K562 (cell line): ENCODE data around the gene TAAR9. TPM values are rescaled to one million over a fixed set of nuclear protein-coding genes. Genes with fewer than 3 reads are reported as not detected.

Source experiments
- CREB1 ChIP-seq, 2 experiments: sonication (generic) in 1 of 2; formaldehyde crosslinking in 1 of 2; IDR thresholded peaks; 2 replicates each; pipeline versions ENCODE4 v1.6.1 to v1.8.0; 2012 to 2022; ENCODE audit warnings: inconsistent platforms in 1 of 2, mild to moderate bottlenecking in 1 of 2, missing genetic modification reagents in 1 of 2, moderate library complexity in 1 of 2
- FIP1L1 ChIP-seq: fragments of 200-400 bp; formaldehyde crosslinking; IDR thresholded peaks from 2 replicates; pipeline ENCODE4 v1.6.1; 2018; ENCODE audit warnings: mild to moderate bottlenecking, low read depth, low read length; ENCODE audit not compliant: poor library complexity, severe bottlenecking
- IFI16 ChIP-seq: fragments of 250-450 bp; sonication (Bioruptor Pico); IDR thresholded peaks from 2 replicates; pipeline ENCODE4 v2.1.2; 2022; ENCODE audit warnings: mild to moderate bottlenecking, inconsistent platforms
- NR4A1 ChIP-seq, 2 experiments: fragments of 250-450 bp in 1 of 2; fragments of 450-650 bp in 1 of 2; sonication (Bioruptor Pico) in 1 of 2; IDR thresholded peaks; 2 replicates each; pipeline versions ENCODE4 v1.4.0 to v1.6.1; 2016 to 2020; ENCODE audit warnings: mild to moderate bottlenecking in 2 of 2, missing compliant biosample characterization in 1 of 2, missing genetic modification characterization in 1 of 2, moderate library complexity in 1 of 2
- SIN3A ChIP-seq, 2 experiments: fragments of 150-350 bp in 1 of 2; IDR thresholded peaks; 2 replicates each; pipeline ENCODE4 v1.6.1; 2011 to 2016; ENCODE audit warnings: borderline replicate concordance in 2 of 2, low read depth in 2 of 2, low read length in 2 of 2, mild to moderate bottlenecking in 2 of 2, moderate library complexity in 2 of 2; ENCODE audit not compliant: control insufficient read depth in 1 of 2
- SREBF2 ChIP-seq: sonication (generic); formaldehyde crosslinking; IDR thresholded peaks from 2 replicates; pipeline ENCODE4 v1.4.0; 2020; ENCODE audit warnings: mild to moderate bottlenecking, missing genetic modification reagents
- ZFP1 ChIP-seq: fragments of 450-650 bp; formaldehyde crosslinking; IDR thresholded peaks from 2 replicates; pipeline ENCODE4 v1.4.0; 2020; ENCODE audit warnings: mild to moderate bottlenecking, mixed read lengths
- ZNF507 ChIP-seq: conservative IDR thresholded peaks from 2 replicates; pipeline ENCODE4 v1.6.1; 2017; ENCODE audit warnings: missing genetic modification characterization, missing compliant biosample characterization
- ZNF586 ChIP-seq: fragments of 450-650 bp; formaldehyde crosslinking; conservative IDR thresholded peaks from 2 replicates; pipeline ENCODE4 v1.4.0; 2020; ENCODE audit warnings: mild to moderate bottlenecking, moderate library complexity
- ZNF75A ChIP-seq: fragments of 450-650 bp; formaldehyde crosslinking; IDR thresholded peaks from 2 replicates; pipeline ENCODE4 v1.4.0; 2020; ENCODE audit warnings: mild to moderate bottlenecking
- polyA plus RNA-seq, 8 experiments: library from polyadenylated mRNA; depleted of rRNA in 4 of 8; stranded (reverse) in 5 of 8; unstranded in 3 of 8; fragments of >200 nt; fragmentation: Nextera tagmentation in 2 of 8; fragmentation: Illumina TruSeq in 1 of 8; extraction: Ambion mirVana in 2 of 8; extraction: Trizol in 1 of 8; gene quantifications; 2 replicates each; pipeline versions ENCODE4 v1.2.1 to v1.2.3, GENCODE V29; 2011 to 2014; ENCODE audit warnings: inconsistent platforms in 1 of 8, missing spikeins in 1 of 8
- total RNA-seq, 7 experiments: library from RNA; depleted of rRNA in 6 of 7; stranded (reverse); fragments of >200 nt in 6 of 7; fragmentation: Illumina TruSeq in 2 of 7; extraction: Trizol in 2 of 7; gene quantifications; 2 replicates each; pipeline versions ENCODE4 v1.2.1 to v1.2.3, GENCODE V29; 2011 to 2021; ENCODE audit warnings: low replicate concordance in 1 of 7
- TF ChIP-seq, protein P1 (sequence below), 2 experiments: fragments of 450-650 bp in 1 of 2; sonication (generic) in 1 of 2; formaldehyde crosslinking; conservative IDR thresholded peaks; 2 replicates each; pipeline versions ENCODE4 v1.4.0 to v1.8.1; 2020 to 2022; ENCODE audit warnings: mild to moderate bottlenecking in 1 of 2, missing genetic modification reagents in 1 of 2
- TF ChIP-seq, protein P2 (sequence below): fragments of 450-650 bp; IDR thresholded peaks from 2 replicates; pipeline ENCODE4 v1.6.1; 2018; ENCODE audit warnings: mild to moderate bottlenecking, low read depth; ENCODE audit not compliant: partially characterized antibody
- TF ChIP-seq, protein P3 (sequence below): sonication (generic); formaldehyde crosslinking; IDR thresholded peaks from 2 replicates; pipeline ENCODE4 v1.9.0; 2022; ENCODE audit warnings: mild to moderate bottlenecking, missing genetic modification reagents
- TF ChIP-seq, protein P4 (sequence below): fragments of 250-450 bp; sonication (Bioruptor Pico); IDR thresholded peaks from 2 replicates; pipeline ENCODE4 v1.4.0; 2020; ENCODE audit warnings: mild to moderate bottlenecking, moderate library complexity
- TF ChIP-seq, protein P5 (sequence below): fragments of 450-650 bp; IDR thresholded peaks from 2 replicates; pipeline ENCODE4 v1.6.1; 2017; ENCODE audit warnings: mild to moderate bottlenecking, moderate library complexity
- TF ChIP-seq, protein P6 (sequence below): fragments of 450-650 bp; IDR thresholded peaks from 2 replicates; pipeline ENCODE4 v1.6.1; 2016; ENCODE audit warnings: low read depth, mild to moderate bottlenecking, moderate library complexity

The TAAR9 gene
- total and polyA plus RNA-seq, 9 of the 15 experiments (the other 6 are each of a cell fraction or from before 2014, with no cell fraction given) = not detected

DNA sequence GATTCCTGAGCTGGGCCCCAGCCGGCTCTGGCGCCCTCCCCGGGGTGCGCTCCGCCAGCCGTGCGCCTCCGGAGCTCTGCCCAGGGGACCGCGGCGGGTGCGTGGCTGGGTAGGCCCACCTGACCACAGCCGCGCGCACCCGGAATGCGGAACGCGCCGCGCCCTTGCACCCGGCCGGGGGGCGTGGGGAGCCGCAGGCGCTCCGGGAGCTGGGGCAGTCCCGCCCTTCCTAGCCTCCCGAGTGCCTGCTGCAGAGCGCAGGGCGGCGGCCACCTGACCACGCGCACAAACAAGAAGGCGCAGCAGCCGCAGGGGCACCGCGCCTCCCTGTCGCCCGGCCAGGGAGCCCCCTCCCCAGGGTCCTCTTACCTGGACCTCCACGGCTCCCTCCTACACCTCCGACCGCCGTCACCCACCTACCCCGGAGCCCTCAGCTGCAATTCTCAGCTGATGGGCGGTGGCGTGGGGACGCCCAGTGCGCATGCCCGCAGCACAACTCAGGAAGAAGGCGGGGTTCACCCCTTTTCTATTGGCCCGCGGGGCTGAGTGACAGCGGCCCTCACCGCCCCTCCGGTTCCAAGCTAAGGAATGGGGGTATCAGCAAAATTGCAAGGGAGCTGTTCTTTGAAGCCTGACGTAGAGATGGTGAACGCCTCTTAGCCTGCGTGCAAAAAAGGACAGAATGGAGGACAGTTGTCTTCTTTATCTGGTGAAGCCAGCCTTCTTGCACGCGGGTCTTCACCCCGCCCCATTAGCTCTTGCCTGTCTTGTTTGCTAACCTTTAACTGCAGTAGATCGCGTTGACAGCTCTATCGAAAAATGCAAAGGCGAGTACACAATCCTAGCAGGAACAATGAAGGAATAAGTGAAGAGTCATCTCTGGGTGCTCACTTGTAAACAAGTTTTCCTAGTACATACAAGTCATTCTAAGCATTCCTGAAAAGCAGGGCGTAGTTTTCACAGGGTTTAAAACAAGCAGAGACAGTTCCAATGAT lies 25.1 kb upstream of the TAAR9 start, which contains the start of gene STX7 (continued):
- peak; percentile 56 for TF ChIP-seq FIP1L1
- TF ChIP-seq, protein P1, sequence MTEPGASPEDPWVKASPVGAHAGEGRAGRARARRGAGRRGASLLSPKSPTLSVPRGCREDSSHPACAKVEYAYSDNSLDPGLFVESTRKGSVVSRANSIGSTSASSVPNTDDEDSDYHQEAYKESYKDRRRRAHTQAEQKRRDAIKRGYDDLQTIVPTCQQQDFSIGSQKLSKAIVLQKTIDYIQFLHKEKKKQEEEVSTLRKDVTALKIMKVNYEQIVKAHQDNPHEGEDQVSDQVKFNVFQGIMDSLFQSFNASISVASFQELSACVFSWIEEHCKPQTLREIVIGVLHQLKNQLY (CRISPR knock-in tag; conservative IDR thresholded peaks at IDR 0.05) = no peak
- TF ChIP-seq SREBF2 (CRISPR knock-in tag) = no peak
- TF ChIP-seq, protein P2, sequence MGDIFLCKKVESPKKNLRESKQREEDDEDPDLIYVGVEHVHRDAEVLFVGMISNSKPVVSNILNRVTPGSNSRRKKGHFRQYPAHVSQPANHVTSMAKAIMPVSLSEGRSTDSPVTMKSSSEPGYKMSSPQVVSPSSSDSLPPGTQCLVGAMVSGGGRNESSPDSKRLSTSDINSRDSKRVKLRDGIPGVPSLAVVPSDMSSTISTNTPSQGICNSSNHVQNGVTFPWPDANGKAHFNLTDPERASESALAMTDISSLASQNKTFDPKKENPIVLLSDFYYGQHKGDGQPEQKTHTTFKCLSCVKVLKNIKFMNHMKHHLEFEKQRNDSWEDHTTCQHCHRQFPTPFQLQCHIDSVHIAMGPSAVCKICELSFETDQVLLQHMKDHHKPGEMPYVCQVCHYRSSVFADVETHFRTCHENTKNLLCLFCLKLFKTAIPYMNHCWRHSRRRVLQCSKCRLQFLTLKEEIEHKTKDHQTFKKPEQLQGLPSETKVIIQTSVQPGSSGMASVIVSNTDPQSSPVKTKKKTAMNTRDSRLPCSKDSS = no peak
- TF ChIP-seq ZNF75A (CRISPR knock-in tag) = no peak
- no peak for TF ChIP-seq ZNF586 (CRISPR knock-in tag)
- TF ChIP-seq, protein P3, sequence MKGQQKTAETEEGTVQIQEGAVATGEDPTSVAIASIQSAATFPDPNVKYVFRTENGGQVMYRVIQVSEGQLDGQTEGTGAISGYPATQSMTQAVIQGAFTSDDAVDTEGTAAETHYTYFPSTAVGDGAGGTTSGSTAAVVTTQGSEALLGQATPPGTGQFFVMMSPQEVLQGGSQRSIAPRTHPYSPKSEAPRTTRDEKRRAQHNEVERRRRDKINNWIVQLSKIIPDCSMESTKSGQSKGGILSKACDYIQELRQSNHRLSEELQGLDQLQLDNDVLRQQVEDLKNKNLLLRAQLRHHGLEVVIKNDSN = peak; percentile 65; the same call in 1 of the 2 replicates
- no peak for TF ChIP-seq ZFP1 (CRISPR knock-in tag)
- peak; percentile 63 to 94; a peak in 2 of 4 replicates for TF ChIP-seq SIN3A (IDR thresholded peaks at IDR 0.05; ENCODE audit: borderline replicate concordance in 2 of 2, control insufficient read depth in 1 of 2, low read depth in 2 of 2, low read length in 2 of 2)
- TF ChIP-seq, protein P4, sequence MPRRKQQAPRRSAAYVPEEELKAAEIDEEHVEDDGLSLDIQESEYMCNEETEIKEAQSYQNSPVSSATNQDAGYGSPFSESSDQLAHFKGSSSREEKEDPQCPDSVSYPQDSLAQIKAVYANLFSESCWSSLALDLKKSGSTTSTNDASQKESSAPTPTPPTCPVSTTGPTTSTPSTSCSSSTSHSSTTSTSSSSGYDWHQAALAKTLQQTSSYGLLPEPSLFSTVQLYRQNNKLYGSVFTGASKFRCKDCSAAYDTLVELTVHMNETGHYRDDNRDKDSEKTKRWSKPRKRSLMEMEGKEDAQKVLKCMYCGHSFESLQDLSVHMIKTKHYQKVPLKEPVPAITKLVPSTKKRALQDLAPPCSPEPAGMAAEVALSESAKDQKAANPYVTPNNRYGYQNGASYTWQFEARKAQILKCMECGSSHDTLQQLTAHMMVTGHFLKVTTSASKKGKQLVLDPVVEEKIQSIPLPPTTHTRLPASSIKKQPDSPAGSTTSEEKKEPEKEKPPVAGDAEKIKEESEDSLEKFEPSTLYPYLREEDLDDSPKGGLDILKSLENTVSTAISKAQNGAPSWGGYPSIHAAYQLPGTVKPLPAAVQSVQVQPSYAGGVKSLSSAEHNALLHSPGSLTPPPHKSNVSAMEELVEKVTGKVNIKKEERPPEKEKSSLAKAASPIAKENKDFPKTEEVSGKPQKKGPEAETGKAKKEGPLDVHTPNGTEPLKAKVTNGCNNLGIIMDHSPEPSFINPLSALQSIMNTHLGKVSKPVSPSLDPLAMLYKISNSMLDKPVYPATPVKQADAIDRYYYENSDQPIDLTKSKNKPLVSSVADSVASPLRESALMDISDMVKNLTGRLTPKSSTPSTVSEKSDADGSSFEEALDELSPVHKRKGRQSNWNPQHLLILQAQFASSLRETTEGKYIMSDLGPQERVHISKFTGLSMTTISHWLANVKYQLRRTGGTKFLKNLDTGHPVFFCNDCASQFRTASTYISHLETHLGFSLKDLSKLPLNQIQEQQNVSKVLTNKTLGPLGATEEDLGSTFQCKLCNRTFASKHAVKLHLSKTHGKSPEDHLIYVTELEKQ = no peak
- TF ChIP-seq IFI16 (CRISPR knock-in tag) = no peak
- no peak for TF ChIP-seq ZNF507 (tag)
- TF ChIP-seq, protein P5, sequence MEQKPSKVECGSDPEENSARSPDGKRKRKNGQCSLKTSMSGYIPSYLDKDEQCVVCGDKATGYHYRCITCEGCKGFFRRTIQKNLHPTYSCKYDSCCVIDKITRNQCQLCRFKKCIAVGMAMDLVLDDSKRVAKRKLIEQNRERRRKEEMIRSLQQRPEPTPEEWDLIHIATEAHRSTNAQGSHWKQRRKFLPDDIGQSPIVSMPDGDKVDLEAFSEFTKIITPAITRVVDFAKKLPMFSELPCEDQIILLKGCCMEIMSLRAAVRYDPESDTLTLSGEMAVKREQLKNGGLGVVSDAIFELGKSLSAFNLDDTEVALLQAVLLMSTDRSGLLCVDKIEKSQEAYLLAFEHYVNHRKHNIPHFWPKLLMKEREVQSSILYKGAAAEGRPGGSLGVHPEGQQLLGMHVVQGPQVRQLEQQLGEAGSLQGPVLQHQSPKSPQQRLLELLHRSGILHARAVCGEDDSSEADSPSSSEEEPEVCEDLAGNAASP = no peak
- no peak for TF ChIP-seq CREB1 (IDR thresholded peaks at IDR 0.05)
- peak; percentile 37; the same call in 1 of the 2 replicates for TF ChIP-seq CREB1 (CRISPR knock-in tag; IDR thresholded peaks at IDR 0.05)
- TF ChIP-seq, protein P6, sequence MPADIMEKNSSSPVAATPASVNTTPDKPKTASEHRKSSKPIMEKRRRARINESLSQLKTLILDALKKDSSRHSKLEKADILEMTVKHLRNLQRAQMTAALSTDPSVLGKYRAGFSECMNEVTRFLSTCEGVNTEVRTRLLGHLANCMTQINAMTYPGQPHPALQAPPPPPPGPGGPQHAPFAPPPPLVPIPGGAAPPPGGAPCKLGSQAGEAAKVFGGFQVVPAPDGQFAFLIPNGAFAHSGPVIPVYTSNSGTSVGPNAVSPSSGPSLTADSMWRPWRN = no peak
- no peak for TF ChIP-seq NR4A1 (CRISPR knock-in tag; IDR thresholded peaks at IDR 0.05)
- no peak for TF ChIP-seq NR4A1 (tag; IDR thresholded peaks at IDR 0.05)
